ENCODE results near the gene FLYWCH2. TPM values are rescaled to one million over a fixed set of nuclear protein-coding genes. Genes with fewer than 3 reads are reported as not detected.
A peak's percentile ranks its signal among the peaks of the same experiment; 100 is the strongest.

FLYWCH2 gene
- total and polyA plus RNA-seq, 2 of the 4 experiments (the other 2 are of a cell fraction) = 42.3 to 66.3 TPM

DNA sequence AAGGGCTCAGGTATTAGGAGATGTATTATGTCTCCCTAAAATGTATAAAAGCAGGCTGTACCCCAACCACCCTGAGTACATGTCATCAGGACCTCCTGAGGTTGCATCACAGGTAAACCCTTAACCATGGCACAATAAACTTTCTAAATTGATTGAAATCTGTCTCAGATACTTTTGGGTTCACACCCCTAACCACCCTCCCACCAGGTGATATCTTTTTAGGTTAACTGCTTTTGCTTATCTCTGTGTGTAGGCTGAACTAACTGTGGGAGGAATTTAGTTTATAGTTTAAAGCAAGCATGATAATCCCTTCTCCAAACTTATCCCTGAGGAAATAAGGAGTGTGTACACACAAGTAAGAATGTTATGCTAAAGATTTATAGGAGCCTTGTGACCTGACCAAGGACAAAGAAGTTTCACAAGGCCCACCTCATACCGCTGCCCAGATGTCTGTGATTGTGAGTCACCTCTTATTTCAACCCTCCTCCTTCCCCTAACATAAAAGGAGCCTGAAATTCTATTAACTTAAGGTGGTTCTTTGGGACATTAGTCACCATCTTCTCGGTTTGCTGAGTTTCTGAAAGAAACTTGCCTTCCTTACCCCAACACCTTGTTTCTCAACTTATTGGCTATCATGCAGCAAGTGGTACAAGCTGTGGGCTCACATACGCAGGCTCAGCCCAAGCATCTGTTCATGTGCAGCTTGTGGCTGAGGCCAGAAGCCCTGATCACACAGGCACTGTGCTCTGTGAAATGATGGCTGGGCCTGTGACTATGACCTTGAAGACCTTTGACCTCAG lies 36.3 kb upstream of the FLYWCH2 start:
- Histone ChIP-seq H3K4me3 (ENCODE audit: insufficient read depth, low read depth, low read length) (no peak overlapping the region), H3K27me3 (ENCODE audit: control insufficient read depth, insufficient read depth, low read length) (peaks cover 12% of the 10 kb centered on the region), H3K23ac (ENCODE audit: low read depth, low read length) (no peak overlapping the region; the same call in 1 of the 2 replicates), H3K4me2 (ENCODE audit: low read depth, low read length) (peak overlapping the region; percentile 34; the same call in 1 of the 2 replicates), H2BK20ac (ENCODE audit: low read depth, low read length) (peak overlapping the region; percentile 67; the same call in 1 of the 2 replicates), H3K79me1 (ENCODE audit: low read depth in 1 of 2, low read length in 2 of 2) (no peaks in the 10 kb centered on the region), H2AFZ (replicated peaks; ENCODE audit: low read length, poor library complexity) (peak overlapping the region; percentile 40), H3K18ac (ENCODE audit: low read depth, low read length) (peak overlapping the region; percentile 34; the same call in 1 of the 2 replicates), H3K56ac (ENCODE audit: extremely low read depth, insufficient read depth, low read length) (no peak overlapping the region), H4K8ac (ENCODE audit: low read depth in 2 of 2, low read length in 2 of 2) (peak overlapping the region in 1 of 2 experiments; percentile 32; a peak in 1 of 4 replicates), H3K14ac (replicated peaks; ENCODE audit: low read depth, low read length) (peak overlapping the region; percentile 6), H4K5ac (ENCODE audit: low read depth, low read length) (peak overlapping the region; percentile 45; the same call in 1 of the 2 replicates), H3K9ac (ENCODE audit: low read depth, low read length) (no peak overlapping the region), H3K36me3 (ENCODE audit: control insufficient read depth, insufficient read depth, low read length) (no peaks in the 10 kb centered on the region), H3K27ac (ENCODE audit: insufficient read depth, low read length) (peak overlapping the region; percentile 59; the same call in 1 of the 2 replicates), H2BK15ac (ENCODE audit: low read depth, low read length) (peak overlapping the region; percentile 6; the same call in 1 of the 3 replicates), H3K9me3 (ENCODE audit: control insufficient read depth, insufficient read depth, low read length) (no peaks in the 10 kb centered on the region), H3K4me1 (ENCODE audit: control insufficient read depth, insufficient read depth, low read length) (peaks cover 4% of the 10 kb centered on the region), H4K91ac (ENCODE audit: insufficient read depth, low read depth, low read length) (no peak overlapping the region), H2BK120ac (ENCODE audit: low read depth, low read length) (peak overlapping the region; percentile 58; the same call in 1 of the 2 replicates), H2AK9ac (replicated peaks; ENCODE audit: low read depth, low read length, poor library complexity) (no peak overlapping the region), H4K20me1 (ENCODE audit: insufficient read depth, low read length) (peaks cover 4% of the 10 kb centered on the region; the same call in 1 of the 2 replicates), H3K9me1 (ENCODE audit: insufficient read depth, low read length) (peaks cover 6% of the 10 kb centered on the region), H2BK5ac (ENCODE audit: low read depth, low read length, poor library complexity, severe bottlenecking) (peak overlapping the region; percentile 19), H2AK5ac (ENCODE audit: low read depth, low read length) (peak overlapping the region; percentile 88), H3K4ac (ENCODE audit: low read depth, low read length) (peak overlapping the region; percentile 75)
- ChIA-PET POLR2A (ENCODE audit: unreplicated experiment) (no interaction called here), CTCF (interaction anchor here (1.0 kb wide), 1 partner anchor 8 kb away, joined by 5 read pairs; no protein-coding TSS in a partner anchor)
- ATAC-seq (ENCODE audit: low read depth) (peak; percentile 81), DNase-seq (peak; percentile 88)
- BruUV-seq (replicated peaks) = no TSS peak
- intact Hi-C loops (cut with micrococcal nuclease) (no loop called here), in situ Hi-C loops (cut with MboI; ENCODE audit: low sequenced_read_pairs) (no loop called here), dilution Hi-C loops (cut with HindIII; ENCODE audit: low sequenced_read_pairs, unreplicated experiment) (no loop called here)
- TF ChIP-seq MAZ (IDR thresholded peaks at IDR 0.05; ENCODE audit: borderline replicate concordance, low read depth, low read length) (no peak), FOS (IDR thresholded peaks at IDR 0.05; ENCODE audit: low read depth, low read length) (0 out of 2 replicates have a peak, but pooled peaks have one; percentile 24), CEBPB (IDR thresholded peaks at IDR 0.05; ENCODE audit: low read depth, low read length) (peak; percentile 49; the same call in 1 of the 2 replicates)
- WGBS, 2 experiments (ENCODE audit: extremely low coverage in 2 of 2, insufficient read length in 1 of 2) = 80% methylated on average over 1 of the region's 3 CpGs; no CpG with 5 or more reads in 1 of the 2 experiments
